Colonic mucosa (tissue), 4 donors: Measurements from ENCODE around the gene DNAH9. TPM values are rescaled to one million over a fixed set of nuclear protein-coding genes. Genes with fewer than 3 reads are reported as not detected.

ENCODE experiments used
- DNase-seq: peaks from one replicate; pipeline ENCODE4 v3.0.0-alpha.2; 2020
- H3K27ac ChIP-seq: fragments of 200-600 bp; one replicate; pipeline ENCODE4 v1.8.0; 2021
- H3K27me3 ChIP-seq: fragments of 200-600 bp; one replicate; pipeline ENCODE4 v1.8.0; 2021
- H3K36me3 ChIP-seq: fragments of 200-600 bp; one replicate; pipeline ENCODE4 v1.8.0; 2021
- H3K4me1 ChIP-seq: fragments of 200-600 bp; one replicate; pipeline ENCODE4 v1.8.0; 2021; ENCODE audit warnings: mild to moderate bottlenecking
- H3K4me3 ChIP-seq: fragments of 200-600 bp; one replicate; pipeline ENCODE4 v1.8.0; 2021
- H3K9ac ChIP-seq, 2 donors: one replicate each; pipeline ENCODE4 v1.7.0; 2013; ENCODE audit warnings: control low read depth in 2 of 2, low read depth in 2 of 2, low read length in 2 of 2
- H3K9me3 ChIP-seq: fragments of 200-600 bp; one replicate; pipeline ENCODE4 v1.8.0; 2021
- CTCF ChIP-seq: fragments of 200-600 bp; IDR thresholded peaks from one replicate; pipeline ENCODE4 v1.8.0; 2022; ENCODE audit warnings: antibody characterized with exemption, mild to moderate bottlenecking
- intact Hi-C: fragments of 100-400 bp; cut with DNase I; formaldehyde crosslinking; loops from one replicate; pipeline ENCODE4 v1.14.1; 2022
- total RNA-seq, 2 donors: library from RNA; stranded (reverse); fragmentation: NEBNext Ultra II Directional in 1 of 2; extraction: Animal tissue kit (Norgen Biotek cat#: 25700) in 1 of 2; gene quantifications; one replicate each; pipeline ENCODE4 v1.2.1, GENCODE V29; 2021
- donor health status: healthy.
- donor health status: DM: no; HTN: no; CAD: no.
- donor health status: DM: no; HTN: no; CAD: no.

Gene DNAH9
- total RNA-seq, 2 donors from 2014 or later, result 0.40 to 0.69 TPM

DNA sequence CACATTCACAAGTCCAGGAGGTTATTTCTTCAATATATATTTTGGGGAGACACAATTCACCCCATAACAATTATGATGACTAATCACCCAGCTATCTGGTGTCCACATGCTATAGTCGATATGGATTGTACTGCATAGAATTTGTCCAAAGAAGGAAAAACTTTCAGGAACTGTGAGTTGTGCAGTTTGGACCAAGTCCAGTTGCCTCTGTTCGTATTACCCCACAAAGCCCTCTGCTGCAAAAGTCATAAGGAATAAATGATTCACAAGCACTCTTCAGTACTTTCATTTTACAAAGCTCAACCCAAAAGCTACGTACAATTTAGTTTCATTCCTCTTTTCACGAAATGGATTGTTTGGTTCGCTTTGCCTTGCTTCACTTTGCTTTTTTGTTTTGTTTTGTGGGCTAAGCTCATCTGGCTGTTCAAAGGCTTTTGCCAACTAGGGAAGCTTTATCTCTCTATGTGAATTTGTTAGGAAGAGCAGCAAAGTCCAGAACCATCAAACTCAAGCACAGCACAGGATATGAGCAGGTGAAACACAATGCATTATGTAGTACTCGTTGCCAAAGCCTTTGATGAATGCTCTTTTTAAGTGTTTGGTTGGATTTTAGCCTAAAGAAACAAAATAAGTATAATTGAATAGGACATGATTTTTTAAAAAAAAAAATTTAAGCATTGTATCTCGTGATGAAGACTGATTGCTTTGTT is 300.4 kb downstream of the DNAH9 start:
- intact Hi-C loops, result no loop called here
- Histone ChIP-seq H3K27ac (no peak overlapping the region), H3K36me3 (no peaks in the 10 kb centered on the region), H3K4me3 (no peak overlapping the region), H3K27me3 (no peaks in the 10 kb centered on the region), H3K4me1 (no peaks in the 10 kb centered on the region), H3K9ac (no peak overlapping the region), H3K9me3 (no peaks in the 10 kb centered on the region)
- DNase-seq, result no peak
- no peak for TF ChIP-seq CTCF

DNA sequence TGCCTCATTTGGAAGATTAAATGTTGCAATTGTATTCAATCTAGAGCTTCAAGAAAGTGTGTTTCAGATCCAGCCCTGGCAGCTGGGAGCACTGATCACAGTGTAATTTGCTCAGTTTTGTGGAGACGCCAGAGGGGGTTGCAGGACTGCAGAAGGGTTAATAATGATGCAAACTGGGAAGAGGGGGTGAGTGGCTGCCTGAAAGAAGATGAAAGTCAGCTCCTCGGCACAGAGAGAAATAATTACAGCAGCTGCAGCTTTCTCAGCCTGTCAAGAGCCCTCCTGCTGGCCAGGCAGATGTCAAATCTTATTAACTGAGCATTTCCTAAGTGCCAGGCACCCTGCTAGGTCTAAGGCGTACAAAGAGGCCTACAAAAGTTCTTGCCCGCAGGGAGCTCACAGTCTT is 301.3 kb downstream of the DNAH9 start:
- no peak overlapping the region for H3K9ac ChIP-seq
- H3K27ac ChIP-seq, result no peak overlapping the region
- H3K27me3 ChIP-seq, result no peaks in the 10 kb centered on the region
- no peaks in the 10 kb centered on the region for H3K36me3 ChIP-seq
- no peak overlapping the region for H3K4me3 ChIP-seq
- no peak for DNase-seq
- no peaks in the 10 kb centered on the region for H3K9me3 ChIP-seq
- intact Hi-C loops, result no loop called here
- no peak for TF ChIP-seq CTCF
- H3K4me1 ChIP-seq, result no peaks in the 10 kb centered on the region

DNA sequence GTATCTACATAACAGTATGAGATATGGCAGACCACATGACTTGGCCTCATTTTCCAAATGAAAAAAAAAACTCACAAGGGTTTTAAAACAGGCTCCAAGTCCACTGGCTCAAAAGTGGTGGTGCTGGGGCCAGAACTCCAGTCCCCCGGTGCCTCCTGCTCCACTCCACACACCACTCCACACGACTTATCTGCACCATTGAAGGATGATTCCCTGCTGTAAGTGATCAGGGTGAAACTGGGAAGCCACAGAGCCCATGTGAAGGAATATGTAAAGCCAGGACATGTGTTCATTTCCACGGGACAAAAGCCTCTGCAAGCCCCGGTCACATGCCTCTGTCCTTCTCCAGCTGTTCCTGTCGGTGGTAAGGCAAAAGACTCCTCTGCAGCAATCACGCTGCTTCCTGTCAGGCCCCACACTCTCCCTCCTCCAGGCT is 301.8 kb downstream of the DNAH9 start:
- TF ChIP-seq CTCF, result no peak

DNA sequence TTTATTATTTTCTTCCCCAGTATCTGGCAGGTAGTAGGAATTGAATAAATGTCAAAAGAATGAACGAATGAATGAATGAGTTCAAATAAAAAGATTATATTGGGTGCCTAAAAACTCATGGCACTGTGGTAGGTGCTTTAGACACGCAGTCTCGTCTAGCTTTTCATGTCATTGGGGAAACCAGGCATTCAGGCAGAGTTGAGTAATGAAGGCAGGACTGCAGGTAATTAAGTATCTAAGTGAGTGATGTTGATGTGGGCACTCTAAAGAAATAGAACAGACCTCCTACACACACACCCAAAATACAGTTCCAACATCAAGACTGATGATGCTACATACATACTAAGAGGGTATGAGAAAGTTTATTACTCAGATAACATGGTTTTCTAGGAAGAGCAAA is 302.4 kb downstream of the DNAH9 start:
- intact Hi-C loops, result no loop called here
- no peaks in the 10 kb centered on the region for H3K27me3 ChIP-seq
- H3K4me1 ChIP-seq, result no peaks in the 10 kb centered on the region

More for the DNA sequence above, 301.8 kb downstream of the DNAH9 start:
- intact Hi-C loops, result no loop called here
- no peaks in the 10 kb centered on the region for H3K36me3 ChIP-seq
- no peak overlapping the region for H3K4me3 ChIP-seq
- H3K27ac ChIP-seq, result no peak overlapping the region
- no peaks in the 10 kb centered on the region for H3K4me1 ChIP-seq
- H3K27me3 ChIP-seq, result no peaks in the 10 kb centered on the region
- H3K9me3 ChIP-seq, result no peaks in the 10 kb centered on the region
- DNase-seq, result no peak
- no peak overlapping the region for H3K9ac ChIP-seq

GRCh38 chr17:11901931-11902330 is 303.7 kb downstream of the DNAH9 start:
- no peak for DNase-seq
- no peaks in the 10 kb centered on the region for H3K36me3 ChIP-seq
- H3K9me3 ChIP-seq, result no peaks in the 10 kb centered on the region
- H3K4me3 ChIP-seq, result no peak overlapping the region
- no peak overlapping the region for H3K9ac ChIP-seq
- no peak for TF ChIP-seq CTCF
- no peaks in the 10 kb centered on the region for H3K27me3 ChIP-seq
- no peaks in the 10 kb centered on the region for H3K4me1 ChIP-seq
- no peak overlapping the region for H3K27ac ChIP-seq
- intact Hi-C loops, result no loop called here

More for the DNA sequence above, 302.4 kb downstream of the DNAH9 start:
- no peak for TF ChIP-seq CTCF
- no peak overlapping the region for H3K27ac ChIP-seq
- no peaks in the 10 kb centered on the region for H3K9me3 ChIP-seq
- no peaks in the 10 kb centered on the region for H3K36me3 ChIP-seq
- no peak overlapping the region for H3K9ac ChIP-seq
- no peak for DNase-seq
- no peak overlapping the region for H3K4me3 ChIP-seq
